Natural killer cell (primary cell): Measurements from ENCODE around the gene DBN1. TPM values are rescaled to one million over a fixed set of nuclear protein-coding genes. Genes with fewer than 3 reads are reported as not detected.
"Not testable (repeated sequence)": the region's sequence is repeated elsewhere in the genome, so short reads cannot be mapped to it uniquely, and the experiment has no call there.

Source experiments
- ATAC-seq, 3 donors: fragments of 150-1000 bp in 2 of 3; fragments of 200-7000 bp in 1 of 3; cut with Tn5 transposase; 1 replicate in 1 of 3; 2 replicates in 2 of 3; pipeline ENCODE4 v1.10.0; 2021; ENCODE audit warnings: mild to moderate bottlenecking in 2 of 3, moderate library complexity in 2 of 3
- DNase-seq, 2 donors: peaks; one replicate each; pipeline versions ENCODE4 v3.0.0 to v3.0.0-alpha.2; 2013 to 2021; ENCODE audit warnings: mixed read lengths in 1 of 2
- H3K27ac ChIP-seq: one replicate; pipeline ENCODE4 v1.5.1; 2013; ENCODE audit warnings: mild to moderate bottlenecking, low read length
- H3K27me3 ChIP-seq: one replicate; pipeline ENCODE4 v1.6.1; 2013; ENCODE audit warnings: low read length; ENCODE audit not compliant: control insufficient read depth, insufficient read depth
- H3K36me3 ChIP-seq: one replicate; pipeline ENCODE4 v1.6.1; 2013; ENCODE audit warnings: low read length; ENCODE audit not compliant: control insufficient read depth, insufficient read depth
- H3K4me1 ChIP-seq: one replicate; pipeline ENCODE4 v1.6.1; 2013; ENCODE audit warnings: low read length; ENCODE audit not compliant: control insufficient read depth, insufficient read depth
- H3K4me3 ChIP-seq: one replicate; pipeline ENCODE4 v1.5.1; 2013; ENCODE audit warnings: low read length
- H3K9me3 ChIP-seq: one replicate; pipeline ENCODE4 v1.6.1; 2013; ENCODE audit warnings: low read length; ENCODE audit not compliant: control insufficient read depth, insufficient read depth
- H3K27ac Mint-ChIP-seq, 2 donors: one replicate each; pipeline ENCODE4 v1.8.0; 2022; ENCODE audit warnings: mild to moderate bottlenecking in 2 of 2, mixed read lengths in 2 of 2, moderate library complexity in 1 of 2
- H3K27me3 Mint-ChIP-seq, 2 donors: one replicate each; pipeline ENCODE4 v1.8.0; 2022; ENCODE audit warnings: low read depth in 2 of 2, mixed read lengths in 2 of 2
- H3K36me3 Mint-ChIP-seq: one replicate; pipeline ENCODE4 v1.8.0; 2022; ENCODE audit warnings: mixed read lengths
- H3K4me1 Mint-ChIP-seq, 2 donors: one replicate each; pipeline ENCODE4 v1.8.0; 2022; ENCODE audit warnings: mixed read lengths in 2 of 2
- H3K4me3 Mint-ChIP-seq: one replicate; pipeline ENCODE4 v1.8.0; 2022; ENCODE audit warnings: mild to moderate bottlenecking, moderate library complexity, mixed read lengths
- H3K9me3 Mint-ChIP-seq, 2 donors: one replicate each; pipeline ENCODE4 v1.8.0; 2022; ENCODE audit warnings: mixed read lengths in 2 of 2
- WGBS: methylation state at CpG from one replicate; pipeline ENCODE4 v1.1.7; 2013; ENCODE audit warnings: missing lambda C conversion rate; ENCODE audit not compliant: insufficient coverage; 5-methylcytosine and 5-hydroxymethylcytosine counted together
- intact Hi-C: fragments of 100-400 bp; cut with micrococcal nuclease; formaldehyde crosslinking; loops from one replicate; pipeline ENCODE4 v1.14.2; 2022
- total RNA-seq, 4 donors: library from RNA; stranded (reverse); fragments of 120-200 nt in 1 of 4; gene quantifications; one replicate each; pipeline versions ENCODE4 v1.2.3 to v1.2.4, GENCODE V29; 2013 to 2022
- TF ChIP-seq, protein P1 (sequence below): fragments of 200-600 bp; IDR thresholded peaks from one replicate; pipeline ENCODE4 v1.8.0; 2022; ENCODE audit warnings: antibody characterized with exemption

DBN1 gene
- total RNA-seq, 3 donors from 2014 or later (not counting 1 experiment from before 2014, with no cell fraction given) = 13.7 to 25.2 (median 15.0) TPM

DNA sequence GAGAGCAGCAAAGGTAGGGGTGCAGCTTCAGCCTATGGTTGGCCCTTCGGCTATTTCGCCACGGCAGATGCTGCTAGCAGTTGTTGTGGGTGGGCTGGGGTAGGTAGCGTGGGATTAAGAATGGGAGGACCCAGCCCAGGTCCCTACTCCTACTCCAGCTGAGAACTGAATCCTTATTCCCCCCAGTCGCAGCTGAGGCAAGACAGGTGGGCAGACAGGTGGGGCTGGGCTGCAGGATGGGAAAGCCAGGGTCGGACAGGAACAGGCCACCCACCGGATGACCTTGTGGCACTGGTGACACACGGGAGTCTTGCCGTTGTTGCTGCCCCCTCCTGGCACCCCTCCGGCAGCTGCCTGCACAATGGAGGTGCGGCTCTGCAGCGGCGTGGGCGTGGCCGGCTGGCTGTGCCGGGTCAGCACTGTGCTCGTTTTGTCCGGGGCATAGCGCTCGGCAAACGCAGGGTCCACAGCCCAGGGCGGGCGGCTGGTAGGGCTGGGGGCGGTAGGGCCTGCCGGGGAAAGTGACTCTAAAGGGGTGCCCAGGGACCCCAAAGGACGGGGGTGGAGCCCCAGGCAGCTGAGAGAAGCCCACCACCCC is 15.8 kb upstream of the DBN1 start:
- no peak for ATAC-seq
- H3K27ac ChIP-seq = no peak overlapping the region
- no peaks in the 10 kb centered on the region for H3K27me3 ChIP-seq
- intact Hi-C loops = no loop called here
- peaks cover 0 to 4% of the 10 kb centered on the region in 2 donors for H3K27me3 Mint-ChIP-seq
- no peak overlapping the region for H3K27ac Mint-ChIP-seq
- H3K4me1 ChIP-seq = peaks cover 15% of the 10 kb centered on the region
- H3K9me3 Mint-ChIP-seq = no peaks in the 10 kb centered on the region
- H3K4me3 Mint-ChIP-seq = no peak overlapping the region
- H3K4me3 ChIP-seq = no peak overlapping the region
- 92% methylated on average over 25 of the region's 26 CpGs for WGBS
- H3K9me3 ChIP-seq = no peaks in the 10 kb centered on the region
- DNase-seq = no peak
- no peaks in the 10 kb centered on the region for H3K36me3 ChIP-seq
- TF ChIP-seq, protein P1, sequence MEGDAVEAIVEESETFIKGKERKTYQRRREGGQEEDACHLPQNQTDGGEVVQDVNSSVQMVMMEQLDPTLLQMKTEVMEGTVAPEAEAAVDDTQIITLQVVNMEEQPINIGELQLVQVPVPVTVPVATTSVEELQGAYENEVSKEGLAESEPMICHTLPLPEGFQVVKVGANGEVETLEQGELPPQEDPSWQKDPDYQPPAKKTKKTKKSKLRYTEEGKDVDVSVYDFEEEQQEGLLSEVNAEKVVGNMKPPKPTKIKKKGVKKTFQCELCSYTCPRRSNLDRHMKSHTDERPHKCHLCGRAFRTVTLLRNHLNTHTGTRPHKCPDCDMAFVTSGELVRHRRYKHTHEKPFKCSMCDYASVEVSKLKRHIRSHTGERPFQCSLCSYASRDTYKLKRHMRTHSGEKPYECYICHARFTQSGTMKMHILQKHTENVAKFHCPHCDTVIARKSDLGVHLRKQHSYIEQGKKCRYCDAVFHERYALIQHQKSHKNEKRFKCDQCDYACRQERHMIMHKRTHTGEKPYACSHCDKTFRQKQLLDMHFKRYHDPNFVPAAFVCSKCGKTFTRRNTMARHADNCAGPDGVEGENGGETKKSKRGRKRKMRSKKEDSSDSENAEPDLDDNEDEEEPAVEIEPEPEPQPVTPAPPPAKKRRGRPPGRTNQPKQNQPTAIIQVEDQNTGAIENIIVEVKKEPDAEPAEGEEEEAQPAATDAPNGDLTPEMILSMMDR = no peak
- H3K36me3 Mint-ChIP-seq = no peaks in the 10 kb centered on the region
- H3K4me1 Mint-ChIP-seq = peaks cover 0 to 16% of the 10 kb centered on the region in 2 donors

DNA sequence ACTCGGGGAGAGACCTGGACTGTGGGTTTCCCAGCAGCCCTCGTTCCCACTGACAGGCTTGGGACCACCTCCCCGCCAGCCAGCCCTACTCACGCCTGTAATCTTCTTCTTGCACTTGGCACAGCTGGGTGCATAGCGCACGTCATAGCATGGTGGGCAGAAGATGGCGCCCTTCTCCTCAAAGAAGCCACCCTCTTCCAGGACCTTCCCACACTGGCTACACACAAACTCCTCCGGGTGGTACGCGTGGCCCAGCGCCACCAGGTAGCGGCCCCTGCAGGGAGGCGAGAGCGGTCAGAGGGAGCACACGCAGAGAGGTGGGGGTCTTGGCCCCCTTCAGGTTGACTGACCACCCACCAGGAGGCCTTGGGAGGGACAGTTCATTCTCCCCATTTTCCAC is 14.5 kb upstream of the DBN1 start:
- peaks cover 0 to 9% of the 10 kb centered on the region in 2 donors for H3K4me1 Mint-ChIP-seq
- TF ChIP-seq, protein P1 = no peak
- WGBS = 94% methylated on average over 15 of the region's 15 CpGs
- H3K36me3 ChIP-seq = no peaks in the 10 kb centered on the region
- peaks cover 2% of the 10 kb centered on the region for H3K4me1 ChIP-seq
- ATAC-seq (no peak), DNase-seq (no peak)
- no peaks in the 10 kb centered on the region for H3K9me3 Mint-ChIP-seq
- no peaks in the 10 kb centered on the region for H3K36me3 Mint-ChIP-seq
- H3K27ac ChIP-seq = no peak overlapping the region
- no peak overlapping the region for H3K4me3 ChIP-seq
- no peak overlapping the region for H3K4me3 Mint-ChIP-seq
- H3K9me3 ChIP-seq = no peaks in the 10 kb centered on the region
- intact Hi-C loops = no loop called here
- no peaks in the 10 kb centered on the region for H3K27me3 ChIP-seq
- H3K27ac Mint-ChIP-seq = no peak overlapping the region
- peaks cover 0 to 4% of the 10 kb centered on the region in 2 donors for H3K27me3 Mint-ChIP-seq

DNA sequence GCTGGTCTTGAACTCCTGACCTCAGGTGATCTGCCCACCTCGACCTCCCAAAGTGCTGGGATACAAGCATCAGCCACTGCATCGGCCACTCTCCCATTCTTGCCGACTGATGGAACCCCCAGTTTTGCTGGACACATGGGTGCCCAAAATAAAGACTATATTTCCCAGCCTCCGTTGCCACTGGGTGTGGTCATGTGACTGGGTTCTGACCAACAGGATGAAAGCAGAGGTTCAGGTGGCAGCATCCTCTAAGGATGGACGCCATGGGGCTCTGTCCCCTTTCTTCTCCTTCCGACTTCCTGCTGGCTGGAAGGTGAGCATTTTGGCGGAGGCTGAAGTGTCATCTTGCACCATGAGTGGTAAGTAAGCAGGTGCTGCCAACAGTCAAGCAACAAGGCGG is 13.7 kb upstream of the DBN1 start:
- no peak overlapping the region for H3K27ac Mint-ChIP-seq
- ATAC-seq (no peak), DNase-seq (no peak)
- TF ChIP-seq, protein P1 = no peak
- no peak overlapping the region for H3K4me3 Mint-ChIP-seq
- no peak overlapping the region for H3K27ac ChIP-seq
- no peaks in the 10 kb centered on the region for H3K36me3 ChIP-seq
- 91% methylated on average over 8 of the region's 8 CpGs for WGBS
- intact Hi-C loops = no loop called here
- H3K9me3 Mint-ChIP-seq = no peaks in the 10 kb centered on the region
- peaks cover 0 to 5% of the 10 kb centered on the region in 2 donors for H3K4me1 Mint-ChIP-seq
- H3K9me3 ChIP-seq = no peaks in the 10 kb centered on the region
- no peaks in the 10 kb centered on the region for H3K36me3 Mint-ChIP-seq
- peaks cover 0 to 4% of the 10 kb centered on the region in 2 donors for H3K27me3 Mint-ChIP-seq
- no peak overlapping the region for H3K4me3 ChIP-seq
- H3K4me1 ChIP-seq = no peaks in the 10 kb centered on the region
- no peaks in the 10 kb centered on the region for H3K27me3 ChIP-seq

DNA sequence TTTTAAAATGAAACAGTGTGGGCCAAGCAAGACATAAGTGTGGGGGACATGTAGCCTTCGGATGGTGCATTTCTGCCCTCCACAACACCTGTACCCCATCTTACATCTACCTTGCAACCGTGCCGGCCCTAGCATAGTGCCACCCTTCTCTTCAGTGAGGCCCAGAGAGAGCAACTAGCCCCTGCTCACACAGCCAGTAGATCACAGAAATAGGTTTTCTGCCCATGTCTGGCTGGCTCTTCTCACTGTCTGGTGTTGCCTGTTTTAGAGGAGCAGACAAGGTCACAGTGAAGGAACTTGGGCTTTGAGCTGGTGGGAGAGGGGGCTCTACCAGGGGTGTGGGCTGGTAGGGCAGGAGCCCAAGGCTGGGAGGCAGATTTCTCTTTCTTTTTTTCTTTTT is 12.8 kb upstream of the DBN1 start:
- TF ChIP-seq, protein P1 = no peak
- no peaks in the 10 kb centered on the region for H3K9me3 Mint-ChIP-seq
- Histone ChIP-seq H3K27ac (no peak overlapping the region), H3K36me3 (no peaks in the 10 kb centered on the region), H3K4me1 (no peaks in the 10 kb centered on the region), H3K27me3 (no peaks in the 10 kb centered on the region), H3K4me3 (no peak overlapping the region), H3K9me3 (no peaks in the 10 kb centered on the region)
- H3K4me3 Mint-ChIP-seq = no peak overlapping the region
- WGBS = 95% methylated on average over 3 of the region's 3 CpGs
- ATAC-seq (no peak), DNase-seq (no peak)
- H3K27me3 Mint-ChIP-seq = peaks cover 0 to 4% of the 10 kb centered on the region in 2 donors
- H3K27ac Mint-ChIP-seq = no peak overlapping the region
- intact Hi-C loops = no loop called here
- H3K4me1 Mint-ChIP-seq = peaks cover 0 to 5% of the 10 kb centered on the region in 2 donors
- no peaks in the 10 kb centered on the region for H3K36me3 Mint-ChIP-seq

DNA sequence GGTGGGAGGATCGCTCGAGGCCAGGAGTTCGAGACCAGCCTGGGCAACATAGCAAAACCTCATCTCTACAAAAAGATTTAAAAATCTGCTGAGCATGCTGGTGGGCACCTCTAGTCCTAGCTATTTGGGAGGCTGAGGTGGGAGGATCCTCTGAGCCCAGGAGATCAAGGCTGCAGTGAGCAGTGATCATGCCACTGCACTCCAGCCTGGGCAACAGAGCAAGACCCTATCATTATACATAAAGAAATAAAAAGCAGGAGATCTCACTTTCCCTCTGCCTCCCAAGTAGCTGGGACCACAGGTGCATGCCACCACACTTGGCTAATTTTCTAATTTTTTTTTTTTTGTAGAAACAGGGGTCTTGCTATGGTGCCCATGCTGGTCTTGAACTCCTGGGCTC is 12.3 kb upstream of the DBN1 start:
- intact Hi-C loops, H3K27me3 Mint-ChIP-seq, H3K4me1 Mint-ChIP-seq, H3K9me3 Mint-ChIP-seq, H3K4me1 ChIP-seq, H3K27ac ChIP-seq, H3K27me3 ChIP-seq, H3K4me3 ChIP-seq, ATAC-seq, H3K4me3 Mint-ChIP-seq, H3K27ac Mint-ChIP-seq, H3K36me3 Mint-ChIP-seq, H3K9me3 ChIP-seq, DNase-seq, H3K36me3 ChIP-seq: not testable (repeated sequence)
- 100% methylated on average over 2 of the region's 3 CpGs for WGBS
